Activated naive CD8-positive, alpha-beta T cell treated with anti-CD3 and anti-CD28 coated beads, Interleukin-2, amount 10 ng/mL, durations not matched to agents 7 days and 5 days (primary cell): ENCODE data around the gene ARMS2. TPM values are rescaled to one million over a fixed set of nuclear protein-coding genes. Genes with fewer than 3 reads are reported as not detected.

ENCODE experiments used
- ATAC-seq: fragments of 150-1000 bp; cut with Tn5 transposase; one replicate; pipeline ENCODE4 v1.10.0; 2021; ENCODE audit warnings: low read depth, moderate library complexity
- POLR2A ChIA-PET: fragments of 350-600 bp; sonication (Branson Sonifier 250); formaldehyde crosslinking; loops from one replicate; lab custom pipeline; 2021; ENCODE audit warnings: antibody characterized with exemption; lab: Charles Lee
- DNase-seq: peaks from one replicate; pipeline ENCODE4 v3.0.0; 2021
- H3K27ac Mint-ChIP-seq: one replicate; pipeline ENCODE4 v1.8.0; 2022; ENCODE audit warnings: mild to moderate bottlenecking, mixed read lengths
- H3K27me3 Mint-ChIP-seq: one replicate; pipeline ENCODE4 v1.8.0; 2022; ENCODE audit warnings: mild to moderate bottlenecking, moderate library complexity, mixed read lengths
- H3K36me3 Mint-ChIP-seq: one replicate; pipeline ENCODE4 v1.8.0; 2021; ENCODE audit warnings: mild to moderate bottlenecking, mixed read lengths
- H3K4me1 Mint-ChIP-seq: one replicate; pipeline ENCODE4 v1.8.0; 2021; ENCODE audit warnings: mixed read lengths
- H3K4me3 Mint-ChIP-seq: one replicate; pipeline ENCODE4 v1.8.0; 2022; ENCODE audit warnings: mild to moderate bottlenecking, moderate library complexity, mixed read lengths
- H3K9me3 Mint-ChIP-seq: one replicate; pipeline ENCODE4 v1.8.0; 2021; ENCODE audit warnings: mixed read lengths
- total RNA-seq, 2 experiments: library from RNA; stranded (reverse); gene quantifications; one replicate each; pipeline ENCODE4 v1.2.3, GENCODE V29; 2021

Gene ARMS2
- total RNA-seq, 2 experiments from 2014 or later = not detected

- Mint-ChIP-seq H3K4me3 (no peak overlapping the region), H3K4me1 (no peaks in the 10 kb centered on the region), H3K9me3 (peaks cover 2% of the 10 kb centered on the region), H3K27ac (no peak overlapping the region), H3K36me3 (no peaks in the 10 kb centered on the region), H3K27me3 (peaks cover 17% of the 10 kb centered on the region)
- ATAC-seq (no peak), DNase-seq (no peak)
- POLR2A ChIA-PET = no interaction called here
These were observed 30.0 kb downstream of the ARMS2 start for GRCh38 chr10:122484276-122485060.

- Mint-ChIP-seq H3K4me3 (no peak overlapping the region), H3K9me3 (peaks cover 2% of the 10 kb centered on the region), H3K36me3 (no peaks in the 10 kb centered on the region), H3K4me1 (no peaks in the 10 kb centered on the region), H3K27ac (no peak overlapping the region), H3K27me3 (peaks cover 17% of the 10 kb centered on the region)
- no peak for ATAC-seq
- no peak for DNase-seq
- POLR2A ChIA-PET = no interaction called here
These were observed 31.2 kb downstream of the ARMS2 start for GRCh38 chr10:122485670-122486069.

DNA sequence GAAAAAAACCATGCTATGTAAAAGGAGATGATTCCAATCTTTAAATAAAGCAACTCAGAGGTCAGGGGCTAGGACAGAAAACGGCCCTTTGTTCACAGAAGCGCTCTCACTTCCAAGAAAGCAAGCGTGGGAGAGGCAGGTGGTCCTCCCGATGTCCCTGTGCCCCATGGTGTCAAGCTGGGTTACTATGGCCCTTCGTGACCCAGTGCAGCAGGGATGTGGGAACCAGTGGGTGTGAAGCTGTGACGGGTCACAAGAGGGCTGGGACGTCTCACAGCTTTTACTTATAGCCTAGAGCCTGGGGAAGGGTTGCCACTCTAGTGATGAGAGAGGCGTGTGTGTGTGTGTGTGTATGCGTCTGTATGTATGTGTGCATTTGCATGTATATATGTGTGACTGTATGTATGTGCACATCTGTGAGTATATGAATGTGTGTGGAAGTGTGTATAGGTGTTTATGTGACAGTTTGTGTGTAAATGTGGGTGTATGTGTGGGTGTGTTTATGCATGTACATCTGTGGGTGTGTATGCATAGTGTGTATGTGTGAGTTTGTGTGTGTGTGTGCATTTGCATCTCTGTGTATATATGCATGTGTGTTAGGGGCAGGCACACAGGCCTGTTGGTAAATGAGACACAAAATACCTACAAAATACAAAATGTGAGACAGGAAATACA is 32.1 kb downstream of the ARMS2 start:
- no peaks in the 10 kb centered on the region for H3K36me3 Mint-ChIP-seq
- POLR2A ChIA-PET = no interaction called here
- ATAC-seq = no peak

DNA sequence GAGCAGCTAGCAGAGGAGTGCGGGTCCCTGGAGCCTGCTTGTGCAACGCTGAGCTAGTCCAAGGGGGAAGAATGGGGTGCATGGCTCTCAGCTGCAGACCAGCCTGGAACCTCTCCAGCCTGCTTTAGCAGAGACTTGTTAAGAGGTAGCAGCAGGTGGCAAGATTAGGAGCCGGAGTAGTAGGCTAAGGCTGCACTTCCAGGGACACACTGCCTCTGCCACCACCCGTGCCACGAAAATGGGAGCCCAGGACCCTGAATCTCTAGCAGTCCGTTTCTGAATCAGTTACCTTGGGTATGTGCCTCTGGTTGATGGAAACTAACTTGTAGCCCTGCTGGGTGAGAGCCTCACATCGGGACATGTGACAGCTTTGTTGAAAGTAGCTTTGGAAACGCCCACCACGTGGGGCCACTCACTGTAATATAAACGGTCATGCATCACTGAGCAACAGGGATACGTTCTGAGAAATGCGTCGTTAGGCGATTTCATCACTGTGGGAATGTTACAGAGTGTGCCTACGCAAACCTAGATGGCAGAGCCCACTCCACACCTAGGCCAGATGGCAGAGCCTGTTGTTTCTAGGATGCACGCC is 32.8 kb downstream of the ARMS2 start:
- Mint-ChIP-seq H3K4me1 (peaks cover 2% of the 10 kb centered on the region), H3K27ac (no peak overlapping the region), H3K27me3 (peaks cover 18% of the 10 kb centered on the region), H3K36me3 (no peaks in the 10 kb centered on the region), H3K4me3 (no peak overlapping the region), H3K9me3 (no peaks in the 10 kb centered on the region)
- ATAC-seq = no peak
- POLR2A ChIA-PET = no interaction called here
- DNase-seq = no peak

More for the DNA sequence above, 32.1 kb downstream of the ARMS2 start:
- Mint-ChIP-seq H3K27me3 (peaks cover 18% of the 10 kb centered on the region), H3K9me3 (peaks cover 2% of the 10 kb centered on the region), H3K27ac (no peak overlapping the region), H3K4me1 (peaks cover 2% of the 10 kb centered on the region), H3K4me3 (no peak overlapping the region)
- no peak for DNase-seq

DNA sequence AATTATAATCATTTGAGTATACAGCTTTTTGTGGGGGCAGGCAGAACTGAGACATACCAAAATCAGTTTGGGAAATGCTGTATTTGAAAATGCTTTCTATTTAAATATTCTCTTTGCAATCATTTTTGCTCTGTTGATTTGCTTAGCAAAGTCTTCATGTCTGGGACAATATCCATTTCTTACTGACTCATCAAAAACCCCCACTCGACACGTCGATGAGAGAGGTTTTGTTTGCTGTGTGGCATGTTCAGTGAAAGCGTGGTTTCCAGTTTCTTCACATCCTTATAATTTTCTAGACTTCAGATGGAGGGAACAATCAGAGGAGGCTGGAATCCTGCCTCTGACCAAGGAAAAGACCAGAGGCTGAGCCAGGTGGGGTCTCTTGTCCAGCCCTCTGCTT is 35.8 kb downstream of the ARMS2 start:
- Mint-ChIP-seq H3K27ac (no peak overlapping the region), H3K4me3 (no peak overlapping the region), H3K4me1 (peaks cover 2% of the 10 kb centered on the region), H3K9me3 (no peaks in the 10 kb centered on the region), H3K27me3 (peaks cover 21% of the 10 kb centered on the region), H3K36me3 (no peaks in the 10 kb centered on the region)
- no peak for ATAC-seq
- POLR2A ChIA-PET = interaction anchor here (0.6 kb wide), 1 partner anchor 13 kb away, joined by 4 read pairs; no protein-coding TSS in a partner anchor
- no peak for DNase-seq

- H3K27ac Mint-ChIP-seq = no peak overlapping the region
- no peaks in the 10 kb centered on the region for H3K36me3 Mint-ChIP-seq
- H3K4me3 Mint-ChIP-seq = peak overlapping the region; percentile 26
- POLR2A ChIA-PET = interaction anchor here (0.6 to 0.9 kb wide), 2 partner anchors 14 to 18 kb away, joined by 3 to 4 read pairs; no protein-coding TSS in a partner anchor
- DNase-seq (peak; percentile 37), ATAC-seq (peak; percentile 81)
- H3K9me3 Mint-ChIP-seq = no peaks in the 10 kb centered on the region
- H3K27me3 Mint-ChIP-seq = peaks cover 21% of the 10 kb centered on the region
- peaks cover 6% of the 10 kb centered on the region for H3K4me1 Mint-ChIP-seq
These were observed 36.6 kb downstream of the ARMS2 start for GRCh38 chr10:122490786-122491680.

DNA sequence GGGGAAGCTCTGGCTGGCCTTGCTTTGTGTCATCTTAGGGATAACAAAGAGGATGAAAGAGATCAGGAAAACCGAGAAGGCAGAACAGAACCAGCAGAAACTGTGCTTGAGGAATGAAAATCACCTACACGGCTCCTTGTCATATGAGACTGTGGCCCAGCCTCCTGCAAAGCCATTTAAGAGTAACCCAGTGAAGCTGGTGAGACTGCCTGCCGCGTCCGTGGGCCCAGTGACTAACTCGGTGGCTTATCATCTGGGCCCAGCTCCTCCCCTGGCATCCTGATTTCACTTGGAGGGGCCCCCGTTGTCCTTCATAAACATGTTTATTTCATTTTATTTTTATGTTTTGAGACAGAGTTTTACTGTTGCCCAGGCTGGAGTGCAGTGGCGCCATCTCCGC is 37.6 kb downstream of the ARMS2 start:
- ATAC-seq = no peak
- Mint-ChIP-seq H3K4me3 (no peak overlapping the region), H3K4me1 (peaks cover 13% of the 10 kb centered on the region), H3K9me3 (no peaks in the 10 kb centered on the region), H3K27ac (no peak overlapping the region), H3K36me3 (no peaks in the 10 kb centered on the region), H3K27me3 (peaks cover 21% of the 10 kb centered on the region)
- POLR2A ChIA-PET = interaction anchor here (0.9 kb wide), 1 partner anchor 19 kb away, joined by 3 read pairs; no protein-coding TSS in a partner anchor
- no peak for DNase-seq

DNA sequence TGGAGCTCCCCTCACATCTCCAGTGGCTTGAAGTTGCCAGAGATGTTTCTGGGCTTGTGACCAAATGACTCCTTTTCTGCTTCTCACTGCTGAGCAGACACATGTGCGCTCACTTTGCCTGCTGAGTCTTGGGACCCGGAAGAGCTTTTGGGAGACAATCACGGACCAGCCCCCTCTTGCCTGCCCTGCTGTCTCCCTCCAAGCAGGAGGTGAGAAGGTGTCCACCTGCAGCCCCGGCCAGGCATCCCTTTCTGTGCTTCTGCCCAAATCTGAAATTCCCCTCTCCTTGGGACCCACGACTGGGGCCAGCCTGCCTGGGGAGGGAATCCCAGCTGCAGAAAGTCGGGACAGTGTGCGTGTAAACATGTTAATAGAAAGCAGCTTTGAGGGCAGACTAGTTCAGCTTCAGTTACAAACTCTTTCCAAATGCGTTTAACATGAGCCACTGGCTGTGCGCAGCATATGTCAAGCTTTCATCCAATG is 38.6 kb downstream of the ARMS2 start:
- Mint-ChIP-seq H3K4me3 (no peak overlapping the region), H3K27ac (no peak overlapping the region), H3K36me3 (no peaks in the 10 kb centered on the region), H3K4me1 (peaks cover 13% of the 10 kb centered on the region), H3K27me3 (peaks cover 25% of the 10 kb centered on the region), H3K9me3 (no peaks in the 10 kb centered on the region)
- POLR2A ChIA-PET = no interaction called here
- DNase-seq (no peak), ATAC-seq (no peak)

GRCh38 chr10:122493761-122494160 is 39.3 kb downstream of the ARMS2 start:
- Mint-ChIP-seq H3K27me3 (peaks cover 26% of the 10 kb centered on the region), H3K4me3 (no peak overlapping the region), H3K27ac (no peak overlapping the region), H3K9me3 (no peaks in the 10 kb centered on the region), H3K36me3 (no peaks in the 10 kb centered on the region), H3K4me1 (peaks cover 13% of the 10 kb centered on the region)
- DNase-seq (no peak), ATAC-seq (no peak)
- POLR2A ChIA-PET = no interaction called here

DNA sequence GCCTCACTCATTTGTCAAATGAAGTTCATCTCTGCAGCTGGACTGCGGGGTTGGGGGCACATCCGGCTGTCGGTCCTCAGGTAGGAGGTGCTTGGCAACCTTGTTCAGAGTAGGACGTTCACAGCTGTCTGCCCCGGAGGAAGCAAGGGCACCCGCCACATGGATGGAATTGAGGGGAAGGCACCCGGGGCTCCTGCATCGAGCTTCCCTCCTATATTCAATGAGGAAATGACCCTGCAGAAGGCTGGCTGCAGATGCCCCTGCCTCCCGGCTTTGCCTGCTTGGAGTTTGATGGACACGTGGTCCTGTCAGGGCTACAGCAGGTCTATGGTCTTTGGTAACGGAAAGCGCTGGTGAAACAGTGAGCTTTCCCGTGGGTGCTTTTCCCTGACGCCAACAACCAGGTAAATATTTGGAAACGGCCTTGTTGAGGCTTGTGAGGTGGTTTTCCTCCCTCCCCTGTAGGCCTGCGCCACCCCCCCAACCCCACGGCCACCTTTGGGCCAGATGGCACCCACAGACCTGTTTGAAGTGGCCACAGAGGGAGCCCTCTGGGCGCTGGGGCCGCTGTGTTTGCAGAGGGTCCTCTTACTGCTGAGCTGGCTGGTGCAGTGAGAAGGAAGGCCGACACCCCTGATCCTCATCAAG is 39.8 kb downstream of the ARMS2 start:
- Mint-ChIP-seq H3K27me3 (peaks cover 23% of the 10 kb centered on the region), H3K4me3 (no peak overlapping the region), H3K9me3 (no peaks in the 10 kb centered on the region), H3K36me3 (no peaks in the 10 kb centered on the region), H3K27ac (no peak overlapping the region), H3K4me1 (peaks cover 13% of the 10 kb centered on the region)
- DNase-seq (no peak), ATAC-seq (no peak)
- POLR2A ChIA-PET = no interaction called here

- peaks cover 13% of the 10 kb centered on the region for H3K4me1 Mint-ChIP-seq
- H3K9me3 Mint-ChIP-seq = no peaks in the 10 kb centered on the region
- H3K27me3 Mint-ChIP-seq = peaks cover 23% of the 10 kb centered on the region
- H3K4me3 Mint-ChIP-seq = no peak overlapping the region
- POLR2A ChIA-PET = no interaction called here
- no peak overlapping the region for H3K27ac Mint-ChIP-seq
- no peaks in the 10 kb centered on the region for H3K36me3 Mint-ChIP-seq
- no peak for ATAC-seq
- no peak for DNase-seq
These were observed 40.4 kb downstream of the ARMS2 start for GRCh38 chr10:122494833-122495232.
